NCI-H748 (cell line): ENCODE results near the gene NTM.

ENCODE experiments used
- DNase-seq: peaks from one replicate; lab custom pipeline; 2025; ENCODE audit not compliant: unreplicated experiment; lab: John Stamatoyannopoulos, UW

The NTM gene

GRCh38 chr11:131760091-131761061, 390.0 kb downstream of the NTM start:
- no peak for DNase-seq

GRCh38 chr11:131762346-131763110, 392.1 kb downstream of the NTM start:
- DNase-seq: no peak

- DNase-seq: no peak
Measured at GRCh38 chr11:131763193-131763890, 392.9 kb downstream of the NTM start.

GRCh38 chr11:131764126-131764525, 393.7 kb downstream of the NTM start:
- no peak for DNase-seq

GRCh38 chr11:131764649-131765048, 394.2 kb downstream of the NTM start:
- DNase-seq: no peak

- no peak for DNase-seq
Measured at GRCh38 chr11:131766637-131767036, 396.2 kb downstream of the NTM start.

GRCh38 chr11:131767421-131767820, 397.0 kb downstream of the NTM start:
- no peak for DNase-seq

- no peak for DNase-seq
Measured at GRCh38 chr11:131770801-131771200, 400.4 kb downstream of the NTM start.

- DNase-seq: no peak
Measured at GRCh38 chr11:131771471-131771870, 401.1 kb downstream of the NTM start.

GRCh38 chr11:131773626-131774025, 403.2 kb downstream of the NTM start:
- DNase-seq: no peak

GRCh38 chr11:131776211-131776610, 405.8 kb downstream of the NTM start:
- no peak for DNase-seq

GRCh38 chr11:131785801-131786200, 415.4 kb downstream of the NTM start:
- no peak for DNase-seq

GRCh38 chr11:131787119-131787518, 416.7 kb downstream of the NTM start:
- no peak for DNase-seq

GRCh38 chr11:131790586-131790985, 420.2 kb downstream of the NTM start:
- no peak for DNase-seq

GRCh38 chr11:131792243-131792642, 421.8 kb downstream of the NTM start:
- no peak for DNase-seq

GRCh38 chr11:131796089-131796488, 425.7 kb downstream of the NTM start:
- no peak for DNase-seq

GRCh38 chr11:131796541-131796940, 426.1 kb downstream of the NTM start:
- no peak for DNase-seq

- no peak for DNase-seq
Measured at GRCh38 chr11:131800452-131800851, 430.0 kb downstream of the NTM start.

GRCh38 chr11:131802440-131803115, 432.2 kb downstream of the NTM start:
- DNase-seq: no peak

- no peak for DNase-seq
Measured at GRCh38 chr11:131807876-131808275, 437.5 kb downstream of the NTM start.

- DNase-seq: no peak
Measured at GRCh38 chr11:131808470-131808869, 438.1 kb downstream of the NTM start.
